CD4-positive, alpha-beta T cell (primary cell): ENCODE results near the gene RAB44. TPM values are rescaled to one million over a fixed set of nuclear protein-coding genes. Genes with fewer than 3 reads are reported as not detected.
A peak's percentile ranks its signal among the peaks of the same experiment; 100 is the strongest.

Experiments used
- ATAC-seq: fragments of 200-7000 bp; cut with Tn5 transposase; one replicate; pipeline ENCODE4 v1.10.0; 2022; ENCODE audit warnings: mild to moderate bottlenecking; ENCODE audit not compliant: poor library complexity
- CTCF ChIA-PET: fragments of 350-600 bp; sonication (Branson Sonifier 250); formaldehyde crosslinking; loops from one replicate; lab custom pipeline; 2021; ENCODE audit warnings: antibody characterized with exemption, inconsistent platforms; lab: Charles Lee
- POLR2A ChIA-PET: fragments of 350-600 bp; sonication (Branson Sonifier 250); formaldehyde crosslinking; loops from one replicate; lab custom pipeline; 2021; ENCODE audit warnings: antibody characterized with exemption, inconsistent platforms; lab: Charles Lee
- DNase-seq, 14 experiments: peaks; one replicate each; pipeline ENCODE4 v3.0.0-alpha.2; 2013 to 2020; ENCODE audit warnings: mixed read lengths in 2 of 14
- H3K27ac ChIP-seq, 2 donors: one replicate each; pipeline versions ENCODE4 v1.5.1 to v1.7.0; 2013; ENCODE audit warnings: low read length in 2 of 2, low read depth in 1 of 2, mild to moderate bottlenecking in 1 of 2
- H3K27me3 ChIP-seq, 2 experiments: 1 replicate in 1 of 2; 2 replicates in 1 of 2; pipeline versions ENCODE4 v1.6.1 to v1.7.0; 2013; ENCODE audit warnings: low read length in 2 of 2, control low read depth in 1 of 2, mild to moderate bottlenecking in 1 of 2, moderate library complexity in 1 of 2; ENCODE audit not compliant: insufficient read depth in 2 of 2, control insufficient read depth in 1 of 2
- H3K36me3 ChIP-seq: one replicate; pipeline ENCODE4 v1.6.1; 2013; ENCODE audit warnings: low read length, control low read depth; ENCODE audit not compliant: insufficient read depth
- H3K4me1 ChIP-seq: one replicate; pipeline ENCODE4 v1.6.1; 2013; ENCODE audit warnings: low read length, control low read depth; ENCODE audit not compliant: insufficient read depth
- H3K4me3 ChIP-seq: one replicate; pipeline ENCODE4 v1.5.1; 2013; ENCODE audit warnings: mild to moderate bottlenecking, low read length, moderate library complexity
- H3K9me3 ChIP-seq, 2 experiments: 1 replicate in 1 of 2; 2 replicates in 1 of 2; pipeline versions ENCODE4 v1.6.1 to v1.7.0; 2013; ENCODE audit warnings: low read length in 2 of 2, mild to moderate bottlenecking in 2 of 2, control low read depth in 1 of 2, moderate library complexity in 1 of 2; ENCODE audit not compliant: control insufficient read depth in 1 of 2, insufficient read depth in 1 of 2
- H3K27ac Mint-ChIP-seq: one replicate; pipeline ENCODE4 v1.8.0; 2020; ENCODE audit warnings: mixed read lengths
- H3K27me3 Mint-ChIP-seq: one replicate; pipeline ENCODE4 v1.8.0; 2021; ENCODE audit warnings: mixed read lengths
- H3K36me3 Mint-ChIP-seq: one replicate; pipeline ENCODE4 v1.8.0; 2021; ENCODE audit warnings: low read depth, mixed read lengths
- H3K4me1 Mint-ChIP-seq: one replicate; pipeline ENCODE4 v1.8.0; 2021; ENCODE audit warnings: low read depth, mixed read lengths
- H3K4me3 Mint-ChIP-seq: one replicate; pipeline ENCODE4 v1.8.0; 2020; ENCODE audit warnings: mild to moderate bottlenecking, mixed read lengths
- H3K9me3 Mint-ChIP-seq: one replicate; pipeline ENCODE4 v1.8.0; 2020; ENCODE audit warnings: mixed read lengths
- intact Hi-C, 2 experiments: fragments of 100-400 bp; cut with DNase I in 1 of 2; cut with micrococcal nuclease in 1 of 2; formaldehyde crosslinking; loops; one replicate each; pipeline versions ENCODE4 v1.15.1 to v1.9.0; 2023 to 2025; cut with DNase I, micrococcal nuclease
- total RNA-seq, 174 experiments: library from RNA in 2 of 174; stranded (reverse) in 2 of 174; gene quantifications; one replicate each; pipeline ENCODE4 v1.2.3 and lab custom pipeline; 2021 to 2026
- TF ChIP-seq, protein P1 (sequence below): fragments of 200-600 bp; IDR thresholded peaks from one replicate; pipeline ENCODE4 v1.8.0; 2022; ENCODE audit warnings: antibody characterized with exemption, mild to moderate bottlenecking

The RAB44 gene
- total RNA-seq, 2 experiments from 2014 or later = 0.22 TPM

DNA sequence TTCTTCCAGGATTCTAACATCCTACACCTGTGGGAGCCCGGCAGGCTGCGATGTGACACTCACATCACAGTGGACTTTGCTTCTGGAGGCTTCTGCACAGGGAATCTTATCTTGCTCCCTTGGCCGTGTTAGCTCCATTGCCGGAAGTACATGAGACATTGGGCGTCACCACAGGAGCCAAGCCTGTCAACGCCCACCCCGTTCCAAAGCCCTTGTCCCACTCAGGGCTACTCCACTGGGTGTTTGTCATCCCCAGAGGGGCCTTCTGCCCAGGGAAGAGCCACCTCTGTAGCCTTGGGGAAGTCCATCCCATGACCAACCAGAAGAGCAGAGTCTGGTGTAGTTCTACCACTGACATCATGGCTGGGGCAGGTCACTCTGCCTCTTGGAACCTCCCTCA lies 1.7 kb downstream of the RAB44 start:
- H3K9me3 ChIP-seq = no peaks in the 10 kb centered on the region
- no peak overlapping the region for H3K4me3 ChIP-seq
- H3K27me3 ChIP-seq = no peaks in the 10 kb centered on the region
- DNase-seq = peak in 1 of 14 experiments; percentile 22
- ChIA-PET CTCF (no interaction called here), POLR2A (no interaction called here)
- no peak overlapping the region for H3K27ac ChIP-seq
- TF ChIP-seq, protein P1, sequence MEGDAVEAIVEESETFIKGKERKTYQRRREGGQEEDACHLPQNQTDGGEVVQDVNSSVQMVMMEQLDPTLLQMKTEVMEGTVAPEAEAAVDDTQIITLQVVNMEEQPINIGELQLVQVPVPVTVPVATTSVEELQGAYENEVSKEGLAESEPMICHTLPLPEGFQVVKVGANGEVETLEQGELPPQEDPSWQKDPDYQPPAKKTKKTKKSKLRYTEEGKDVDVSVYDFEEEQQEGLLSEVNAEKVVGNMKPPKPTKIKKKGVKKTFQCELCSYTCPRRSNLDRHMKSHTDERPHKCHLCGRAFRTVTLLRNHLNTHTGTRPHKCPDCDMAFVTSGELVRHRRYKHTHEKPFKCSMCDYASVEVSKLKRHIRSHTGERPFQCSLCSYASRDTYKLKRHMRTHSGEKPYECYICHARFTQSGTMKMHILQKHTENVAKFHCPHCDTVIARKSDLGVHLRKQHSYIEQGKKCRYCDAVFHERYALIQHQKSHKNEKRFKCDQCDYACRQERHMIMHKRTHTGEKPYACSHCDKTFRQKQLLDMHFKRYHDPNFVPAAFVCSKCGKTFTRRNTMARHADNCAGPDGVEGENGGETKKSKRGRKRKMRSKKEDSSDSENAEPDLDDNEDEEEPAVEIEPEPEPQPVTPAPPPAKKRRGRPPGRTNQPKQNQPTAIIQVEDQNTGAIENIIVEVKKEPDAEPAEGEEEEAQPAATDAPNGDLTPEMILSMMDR = no peak
- Mint-ChIP-seq H3K4me1 (no peaks in the 10 kb centered on the region), H3K9me3 (no peaks in the 10 kb centered on the region), H3K36me3 (no peaks in the 10 kb centered on the region), H3K27ac (no peak overlapping the region), H3K27me3 (no peaks in the 10 kb centered on the region), H3K4me3 (no peak overlapping the region)
- H3K4me1 ChIP-seq = peaks cover 5% of the 10 kb centered on the region
- H3K36me3 ChIP-seq = no peaks in the 10 kb centered on the region
- intact Hi-C loops = no loop called here
- ATAC-seq = no peak

DNA sequence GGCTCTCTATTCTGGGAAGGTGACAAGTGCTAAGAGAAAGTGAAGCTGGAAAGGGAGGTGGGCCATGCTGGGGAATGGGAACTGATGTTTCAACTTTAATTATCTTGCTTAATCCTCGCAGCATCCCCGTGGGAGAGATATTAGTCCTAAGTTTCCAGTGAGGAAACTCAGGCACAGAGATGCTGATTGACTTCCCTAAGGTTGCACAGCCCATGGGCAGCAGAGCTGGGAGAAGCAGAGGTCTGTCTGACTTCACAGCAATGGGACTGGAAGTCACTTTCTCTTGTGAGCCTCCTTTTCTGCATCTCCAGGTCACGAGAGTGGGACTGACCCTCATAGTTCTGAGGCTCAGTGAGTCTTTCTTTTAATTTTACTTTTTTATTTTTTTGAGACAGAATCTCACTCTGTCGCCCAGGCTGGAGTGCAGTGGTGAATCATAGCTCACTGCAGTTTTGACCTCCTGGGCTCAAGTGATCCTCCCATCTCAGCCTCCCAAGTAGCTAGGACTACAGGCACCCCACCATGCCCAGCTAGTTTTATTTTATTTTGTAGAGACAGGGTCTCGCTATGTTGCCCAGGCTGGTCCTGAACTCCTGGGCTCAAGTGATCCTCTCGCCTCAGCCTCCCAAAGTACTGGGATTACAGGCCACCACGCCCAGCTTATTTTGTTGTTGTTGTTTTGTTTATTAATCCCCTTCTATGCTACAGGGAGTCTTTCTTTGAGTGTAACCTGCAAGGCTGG lies 2.6 kb downstream of the RAB44 start:
- ChIA-PET POLR2A (interaction anchor here (0.5 kb wide), 1 partner anchor 654 kb away, joined by 4 read pairs; no protein-coding TSS in a partner anchor), CTCF (no interaction called here)
- Mint-ChIP-seq H3K9me3 (no peaks in the 10 kb centered on the region), H3K4me1 (no peaks in the 10 kb centered on the region), H3K36me3 (no peaks in the 10 kb centered on the region), H3K27ac (no peak overlapping the region), H3K27me3 (no peaks in the 10 kb centered on the region), H3K4me3 (no peak overlapping the region)
- H3K36me3 ChIP-seq = no peaks in the 10 kb centered on the region
- H3K27ac ChIP-seq = no peak overlapping the region
- DNase-seq = peak in 1 of 14 experiments; percentile 7
- ATAC-seq = no peak
- TF ChIP-seq, protein P1 = no peak
- H3K4me3 ChIP-seq = no peak overlapping the region
- no peaks in the 10 kb centered on the region for H3K27me3 ChIP-seq
- intact Hi-C loops = no loop called here
- H3K4me1 ChIP-seq = peaks cover 5% of the 10 kb centered on the region
- no peaks in the 10 kb centered on the region for H3K9me3 ChIP-seq

DNA sequence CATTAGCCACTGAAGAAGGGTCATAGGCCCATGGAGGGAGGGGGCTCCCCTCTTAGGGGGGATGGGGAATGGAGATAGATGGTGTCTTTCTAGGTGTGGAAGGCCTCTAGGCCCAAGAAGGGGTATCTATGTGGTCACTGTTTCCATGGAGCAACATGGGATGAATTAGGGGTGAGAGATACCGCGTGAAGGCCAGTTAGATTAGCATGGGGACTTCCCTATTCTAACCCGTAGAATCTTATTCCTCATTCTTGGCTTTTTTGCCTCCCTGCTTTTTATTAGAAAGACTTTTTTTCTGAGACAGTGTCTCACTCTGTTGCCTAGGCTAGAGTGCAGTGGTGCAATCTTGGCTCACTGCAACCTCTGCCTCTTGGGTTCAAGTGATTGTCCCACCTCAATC lies 3.2 kb downstream of the RAB44 start:
- H3K27me3 Mint-ChIP-seq = no peaks in the 10 kb centered on the region
- no peak overlapping the region for H3K4me3 ChIP-seq
- ChIA-PET POLR2A (interaction anchor here (0.5 kb wide), 1 partner anchor 655 kb away, joined by 4 read pairs; no protein-coding TSS in a partner anchor), CTCF (no interaction called here)
- H3K27ac ChIP-seq = no peak overlapping the region
- no peaks in the 10 kb centered on the region for H3K9me3 ChIP-seq
- H3K4me1 ChIP-seq = peaks cover 5% of the 10 kb centered on the region
- H3K36me3 Mint-ChIP-seq = no peaks in the 10 kb centered on the region
- no peak for ATAC-seq
- H3K36me3 ChIP-seq = no peaks in the 10 kb centered on the region
- intact Hi-C loops = no loop called here
- no peak overlapping the region for H3K27ac Mint-ChIP-seq
- no peaks in the 10 kb centered on the region for H3K4me1 Mint-ChIP-seq
- no peaks in the 10 kb centered on the region for H3K9me3 Mint-ChIP-seq
- no peak for DNase-seq
- TF ChIP-seq, protein P1 = no peak
- no peaks in the 10 kb centered on the region for H3K27me3 ChIP-seq
- H3K4me3 Mint-ChIP-seq = no peak overlapping the region
